Lower lobe of right lung (tissue), 2 donors: ENCODE measurements around the gene ARL13A. TPM values are rescaled to one million over a fixed set of nuclear protein-coding genes. Genes with fewer than 3 reads are reported as not detected.
"Not testable (repeated sequence)": the region's sequence is repeated elsewhere in the genome, so short reads cannot be mapped to it uniquely, and the experiment has no call there.

Experiments
- ATAC-seq, 2 donors: fragments of 200-7000 bp; cut with Tn5 transposase; one replicate each; pipeline ENCODE4 v1.9.1; 2020 to 2022; ENCODE audit warnings: mild to moderate bottlenecking in 2 of 2, moderate library complexity in 2 of 2
- DNase-seq: peaks from one replicate; pipeline ENCODE4 v3.0.0-alpha.2; 2020
- H3K27ac ChIP-seq: fragments of 200-600 bp; one replicate; pipeline ENCODE4 v1.8.0; 2022
- H3K27me3 ChIP-seq: fragments of 200-600 bp; one replicate; pipeline ENCODE4 v1.8.0; 2022; ENCODE audit warnings: low read depth
- H3K36me3 ChIP-seq: fragments of 200-600 bp; one replicate; pipeline ENCODE4 v1.8.0; 2022; ENCODE audit warnings: mild to moderate bottlenecking
- H3K4me1 ChIP-seq: fragments of 200-600 bp; one replicate; pipeline ENCODE4 v1.8.0; 2022
- H3K4me3 ChIP-seq: fragments of 200-600 bp; one replicate; pipeline ENCODE4 v1.8.0; 2022; ENCODE audit warnings: mild to moderate bottlenecking
- H3K9me3 ChIP-seq: fragments of 200-600 bp; one replicate; pipeline ENCODE4 v1.8.0; 2022
- CTCF ChIP-seq: fragments of 200-600 bp; IDR thresholded peaks from one replicate; pipeline ENCODE4 v1.8.0; 2022; ENCODE audit warnings: antibody characterized with exemption, mild to moderate bottlenecking
- intact Hi-C: fragments of 100-400 bp; cut with DNase I; formaldehyde crosslinking; loops from one replicate; pipeline ENCODE4 v1.11.0; 2022
- total RNA-seq: library from RNA; stranded (reverse); fragmentation: NEBNext Ultra II Directional; extraction: Animal tissue kit (Norgen Biotek cat#: 25700); gene quantifications from one replicate; pipeline ENCODE4 v1.2.1, GENCODE V29; 2021
- donor health status: DM: no; HTN: yes; CAD: no; lungs with severe emphysema.

The ARL13A gene
- total RNA-seq, 1 donor from 2014 or later: not detected

DNA sequence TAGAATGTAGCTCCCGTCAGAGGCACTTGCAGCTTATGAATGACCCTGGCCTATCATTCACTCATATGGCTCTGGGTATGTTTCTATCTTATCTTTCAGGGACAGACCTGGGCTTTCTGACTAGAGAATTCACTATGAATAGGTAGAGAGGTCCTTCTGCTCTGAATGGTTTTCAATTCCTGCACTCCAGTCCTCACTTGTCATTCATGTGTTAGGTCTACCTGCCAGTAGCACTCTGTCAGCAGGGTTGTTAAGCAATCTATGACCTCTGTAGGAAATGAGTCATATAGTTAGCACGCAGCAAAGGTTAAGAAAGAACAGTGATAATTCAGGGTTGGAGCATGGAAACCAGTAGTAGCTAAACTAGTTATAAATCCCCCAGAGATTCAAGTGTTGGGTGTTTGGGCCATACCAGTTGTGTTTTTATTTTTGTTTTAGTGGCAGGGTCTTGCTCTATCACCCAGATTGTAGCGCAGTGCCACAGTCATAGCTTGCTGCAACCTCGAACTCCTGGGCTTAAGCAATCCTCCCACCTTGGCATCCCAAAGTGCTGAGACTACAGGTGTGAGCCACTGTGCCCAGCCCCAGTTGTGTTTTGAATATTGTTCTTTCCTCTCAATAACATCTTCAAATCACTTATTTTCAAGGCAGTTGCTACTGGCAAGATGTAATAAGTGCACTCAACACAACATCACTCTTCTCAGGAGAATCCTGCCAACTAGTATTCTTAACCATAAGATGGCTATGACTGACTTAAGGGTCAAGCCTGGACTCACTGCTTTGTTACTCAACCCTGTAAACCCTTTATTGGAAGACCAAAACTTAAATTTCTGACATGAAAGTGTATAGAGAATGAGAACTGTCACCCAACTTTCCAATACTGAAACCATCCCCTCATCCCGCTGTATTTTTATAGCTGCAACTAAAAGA is 25.1 kb downstream of the ARL13A start:
- no peaks in the 10 kb centered on the region for H3K36me3 ChIP-seq
- DNase-seq (no peak), ATAC-seq (peak; percentile 70 to 84)
- no peak overlapping the region for H3K27ac ChIP-seq
- H3K27me3 ChIP-seq: no peaks in the 10 kb centered on the region
- no peak overlapping the region for H3K4me3 ChIP-seq
- H3K9me3 ChIP-seq: no peaks in the 10 kb centered on the region
- TF ChIP-seq CTCF: no peak
- H3K4me1 ChIP-seq: no peaks in the 10 kb centered on the region
- intact Hi-C loops: no loop called here

- no peaks in the 10 kb centered on the region for H3K27me3 ChIP-seq
- H3K27ac ChIP-seq: no peak overlapping the region
- no peak for DNase-seq
- no peaks in the 10 kb centered on the region for H3K4me1 ChIP-seq
- H3K4me3 ChIP-seq: no peak overlapping the region
- no peaks in the 10 kb centered on the region for H3K9me3 ChIP-seq
- no peak for TF ChIP-seq CTCF
- no peaks in the 10 kb centered on the region for H3K36me3 ChIP-seq
- ATAC-seq: no peak
- intact Hi-C loops: no loop called here
Measured at GRCh38 chrX:100995469-100995868, 26.0 kb downstream of the ARL13A start.

DNA sequence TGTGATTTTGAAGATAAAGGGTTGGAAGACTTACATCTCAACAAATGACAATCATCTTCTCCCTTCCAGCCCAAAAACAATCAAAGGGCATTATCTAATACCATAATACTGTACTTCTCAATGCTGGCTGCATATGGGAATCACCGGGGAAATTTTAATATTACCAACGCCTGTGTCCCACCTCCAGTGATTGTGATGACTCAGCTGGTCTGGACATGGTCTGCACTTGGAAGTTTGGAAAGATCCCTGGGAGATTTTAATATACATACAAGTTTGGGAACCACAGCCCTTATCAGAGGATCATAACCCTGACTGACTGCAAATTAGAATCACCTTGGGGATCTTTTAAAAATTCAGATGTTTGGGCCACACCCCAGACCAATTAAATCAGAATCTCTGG is 29.9 kb downstream of the ARL13A start:
- no peak for TF ChIP-seq CTCF
- ATAC-seq (no peak), DNase-seq (no peak)
- Histone ChIP-seq H3K9me3 (no peaks in the 10 kb centered on the region), H3K4me1 (no peaks in the 10 kb centered on the region), H3K4me3 (no peak overlapping the region), H3K36me3 (peaks cover 7% of the 10 kb centered on the region), H3K27ac (no peak overlapping the region), H3K27me3 (no peaks in the 10 kb centered on the region)
- intact Hi-C loops: no loop called here

DNA sequence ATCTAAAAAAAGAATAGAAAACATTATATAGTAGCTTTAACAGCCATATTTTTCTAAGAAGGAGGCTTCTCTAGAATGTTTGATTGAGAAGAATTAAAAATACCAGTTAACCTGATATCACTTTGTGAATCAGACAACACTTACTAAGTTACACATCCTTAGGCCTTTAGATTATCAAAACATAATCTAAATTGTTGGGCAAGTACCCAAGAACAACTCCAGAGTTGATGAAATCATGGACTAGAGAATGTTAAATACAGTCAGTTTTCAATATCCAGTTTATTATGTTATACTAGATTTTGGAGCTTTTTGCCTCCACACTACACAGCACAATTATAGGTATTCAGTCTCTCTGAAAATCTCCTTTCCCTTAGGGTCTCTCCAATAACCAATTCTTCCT is 39.6 kb downstream of the ARL13A start:
- no peak for DNase-seq
- Histone ChIP-seq H3K4me1 (no peaks in the 10 kb centered on the region), H3K36me3 (peaks cover 69% of the 10 kb centered on the region), H3K27ac (no peak overlapping the region), H3K9me3 (no peaks in the 10 kb centered on the region), H3K27me3 (no peaks in the 10 kb centered on the region), H3K4me3 (no peak overlapping the region)
- ATAC-seq: no peak
- intact Hi-C loops: no loop called here
- no peak for TF ChIP-seq CTCF

DNA sequence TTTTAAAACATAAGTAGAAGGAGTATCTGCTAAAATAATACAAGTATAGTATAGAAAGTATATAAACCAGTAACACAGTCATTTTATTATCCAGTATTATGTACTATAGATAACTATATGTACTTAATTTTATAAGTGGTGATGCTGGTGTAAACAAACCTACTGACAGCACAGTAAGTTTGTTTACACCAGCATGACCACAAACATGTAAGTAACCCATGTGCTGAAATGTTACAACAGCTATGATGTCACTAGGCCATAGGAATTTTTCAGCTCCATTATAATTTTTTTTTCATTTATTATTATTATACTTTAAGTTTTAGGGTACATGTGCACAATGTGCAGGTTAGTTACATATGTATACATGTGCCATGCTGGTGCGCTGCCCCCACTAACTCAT is 42.5 kb downstream of the ARL13A start:
- H3K27ac ChIP-seq, intact Hi-C loops, H3K9me3 ChIP-seq, H3K27me3 ChIP-seq, ATAC-seq, DNase-seq, H3K4me1 ChIP-seq, H3K4me3 ChIP-seq: not testable (repeated sequence)
- H3K36me3 ChIP-seq: peaks cover 80% of the 10 kb centered on the region

- Histone ChIP-seq H3K9me3 (no peaks in the 10 kb centered on the region), H3K4me1 (no peaks in the 10 kb centered on the region), H3K27me3 (no peaks in the 10 kb centered on the region), H3K27ac (no peak overlapping the region), H3K4me3 (no peak overlapping the region), H3K36me3 (peaks cover 62% of the 10 kb centered on the region)
- no peak for DNase-seq
- intact Hi-C loops: no loop called here
- no peak for TF ChIP-seq CTCF
- ATAC-seq: no peak
Measured at GRCh38 chrX:101022020-101022419, 52.5 kb downstream of the ARL13A start.
